ENCODE data around the gene CRMP1. TPM values are rescaled to one million over a fixed set of nuclear protein-coding genes. Genes with fewer than 3 reads are reported as not detected.

CRMP1 gene
- total and polyA plus RNA-seq, 9 donors: 6.9 to 34.9 (median 24.0) TPM

DNA sequence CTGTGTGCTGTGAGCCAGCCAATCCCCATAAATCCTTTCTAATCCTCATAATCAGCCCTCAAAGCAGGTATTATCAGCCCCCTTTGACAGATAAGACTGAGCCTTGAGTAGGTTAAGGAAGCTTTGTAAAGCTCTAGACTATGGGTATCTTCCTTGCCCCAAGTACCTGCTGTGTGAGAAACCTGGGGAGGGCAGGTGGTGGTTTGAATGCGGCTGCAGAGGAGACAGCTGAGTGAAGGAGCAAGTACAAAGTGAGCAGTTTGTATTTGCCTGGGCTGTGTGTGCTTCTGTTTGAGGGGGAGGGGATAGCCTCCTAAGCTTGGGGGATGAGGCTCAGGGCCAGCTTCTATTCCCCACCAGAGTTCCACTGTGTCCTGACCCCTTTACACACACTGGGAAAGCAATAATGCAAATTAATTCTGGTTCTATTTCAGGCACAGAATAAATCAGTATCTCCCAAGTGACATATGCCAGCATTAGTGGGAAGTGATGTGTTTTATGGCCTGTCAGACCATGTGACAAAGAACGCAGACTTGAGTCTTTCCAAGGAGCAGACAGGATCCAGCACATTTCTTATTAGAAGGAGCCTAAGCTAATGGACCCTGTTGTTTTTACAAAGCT, 118.4 kb downstream of the CRMP1 start:
- Histone ChIP-seq H3K4me3 (ENCODE audit: low read length) (no peak overlapping the region), H3K27me3 (ENCODE audit: control insufficient read depth, insufficient read depth, low read length) (no peaks in the 10 kb centered on the region), H3K4me1 (ENCODE audit: control insufficient read depth, insufficient read depth, low read length) (no peaks in the 10 kb centered on the region), H3K27ac (ENCODE audit: low read length) (no peak overlapping the region), H3K9me3 (replicated peaks; ENCODE audit: control insufficient read depth, low read depth, low read length) (peaks cover 18% of the 10 kb centered on the region), H3K36me3 (ENCODE audit: control insufficient read depth, insufficient read depth, low read length) (peaks cover 33% of the 10 kb centered on the region)
- WGBS (ENCODE audit: insufficient coverage): 86% methylated on average over 1 of the region's 2 CpGs
- no peak for DNase-seq

DNA sequence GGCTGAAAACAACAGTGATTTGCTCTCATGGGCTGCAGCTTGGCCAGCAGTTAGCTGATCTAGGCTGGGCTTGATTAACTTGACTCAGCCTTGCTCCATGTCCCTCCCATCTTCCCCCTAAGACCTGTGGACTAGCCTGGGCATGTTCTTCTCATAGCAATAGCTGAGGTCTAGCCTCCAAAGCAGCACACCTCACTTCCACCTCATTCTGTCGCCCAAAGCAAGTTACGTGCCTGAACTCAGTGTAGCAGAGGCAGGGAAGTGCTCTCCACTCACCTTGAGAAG, 119.7 kb downstream of the CRMP1 start:
- H3K27ac ChIP-seq (ENCODE audit: low read length): no peak overlapping the region
- DNase-seq: no peak
- peaks cover 18% of the 10 kb centered on the region for H3K9me3 ChIP-seq (replicated peaks; ENCODE audit: control insufficient read depth, low read depth, low read length)
- no peak overlapping the region for H3K4me3 ChIP-seq (ENCODE audit: low read length)
- WGBS (ENCODE audit: insufficient coverage): no CpG with 5 or more reads among the region's 2 CpGs
- no peaks in the 10 kb centered on the region for H3K27me3 ChIP-seq (ENCODE audit: control insufficient read depth, insufficient read depth, low read length)
- peaks cover 41% of the 10 kb centered on the region for H3K36me3 ChIP-seq (ENCODE audit: control insufficient read depth, insufficient read depth, low read length)
- H3K4me1 ChIP-seq (ENCODE audit: control insufficient read depth, insufficient read depth, low read length): no peaks in the 10 kb centered on the region

DNA sequence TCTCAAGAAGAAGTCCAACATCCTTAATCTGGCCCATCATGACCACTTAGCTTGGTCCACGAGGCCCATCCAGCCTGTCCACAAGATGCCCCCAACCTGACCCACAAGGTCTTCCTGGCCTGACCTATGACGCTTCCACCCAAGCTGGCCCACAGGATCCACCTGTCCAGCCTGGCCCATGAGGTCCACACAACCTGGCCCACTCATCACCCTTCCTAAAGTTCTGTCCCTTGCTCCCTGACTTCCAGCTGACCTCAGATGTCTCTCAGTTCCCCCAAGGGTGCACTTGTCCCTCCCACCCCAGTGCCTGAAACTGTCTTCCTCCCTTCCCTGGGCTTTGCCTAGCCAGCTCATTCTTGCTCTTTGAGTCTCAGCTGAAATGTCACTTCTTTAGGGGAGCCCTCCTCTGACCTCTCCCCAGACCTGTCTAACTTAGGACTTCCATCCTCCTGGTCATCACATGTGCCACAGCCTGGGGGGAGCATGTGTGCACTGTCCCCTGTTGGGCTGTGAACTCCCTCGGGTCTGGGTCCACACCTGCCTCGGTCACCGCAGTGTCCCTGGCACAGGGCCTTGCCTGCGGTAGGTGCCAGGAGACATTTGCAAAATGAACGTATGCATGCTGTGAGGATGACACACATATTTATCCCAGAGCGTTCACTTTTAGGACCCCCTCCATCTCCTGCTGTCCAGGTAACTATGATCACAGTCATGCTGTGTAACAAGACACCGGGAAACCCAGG, 120.2 kb downstream of the CRMP1 start:
- Histone ChIP-seq H3K27me3 (ENCODE audit: control insufficient read depth, insufficient read depth, low read length) (no peaks in the 10 kb centered on the region), H3K9me3 (replicated peaks; ENCODE audit: control insufficient read depth, low read depth, low read length) (peaks cover 18% of the 10 kb centered on the region), H3K4me3 (ENCODE audit: low read length) (no peak overlapping the region), H3K4me1 (ENCODE audit: control insufficient read depth, insufficient read depth, low read length) (no peaks in the 10 kb centered on the region), H3K27ac (ENCODE audit: low read length) (no peak overlapping the region), H3K36me3 (ENCODE audit: control insufficient read depth, insufficient read depth, low read length) (peaks cover 46% of the 10 kb centered on the region)
- 70% methylated on average over 9 of the region's 9 CpGs for WGBS (ENCODE audit: insufficient coverage)
- no peak for DNase-seq

Other genes with a start within 250 kb of the CRMP1 start
- gene EVC2, start 184.5 kb downstream of the CRMP1 start, total RNA-seq: 6.3 TPM
- 1 to 10 TPM; 4.4 to 7.2 (median 5.0) TPM for gene EVC2, start 184.5 kb downstream of the CRMP1 start, polyA plus RNA-seq (ENCODE audit: insufficient read depth in 1 of 8, insufficient read length in 8 of 8, low replicate concordance in 1 of 8)
- 18.6 TPM for gene EVC, start 181.9 kb downstream of the CRMP1 start, total RNA-seq
- 10 to 100 TPM; 12.2 to 24.3 (median 19.2) TPM for gene EVC, start 181.9 kb downstream of the CRMP1 start, polyA plus RNA-seq (ENCODE audit: insufficient read depth in 1 of 8, insufficient read length in 8 of 8, low replicate concordance in 1 of 8)
- gene C4orf50, start 125.3 kb upstream of the CRMP1 start, total RNA-seq: under 0.01 TPM
- gene C4orf50, start 125.3 kb upstream of the CRMP1 start, polyA plus RNA-seq (ENCODE audit: insufficient read depth in 1 of 8, insufficient read length in 8 of 8, low replicate concordance in 1 of 8): under 1 TPM in 4 of 8 donors, not detected in 4; 0.01 to 0.02 (median 0.01) TPM